ENCODE results near the gene ESPNL.

Gene ESPNL

DNA sequence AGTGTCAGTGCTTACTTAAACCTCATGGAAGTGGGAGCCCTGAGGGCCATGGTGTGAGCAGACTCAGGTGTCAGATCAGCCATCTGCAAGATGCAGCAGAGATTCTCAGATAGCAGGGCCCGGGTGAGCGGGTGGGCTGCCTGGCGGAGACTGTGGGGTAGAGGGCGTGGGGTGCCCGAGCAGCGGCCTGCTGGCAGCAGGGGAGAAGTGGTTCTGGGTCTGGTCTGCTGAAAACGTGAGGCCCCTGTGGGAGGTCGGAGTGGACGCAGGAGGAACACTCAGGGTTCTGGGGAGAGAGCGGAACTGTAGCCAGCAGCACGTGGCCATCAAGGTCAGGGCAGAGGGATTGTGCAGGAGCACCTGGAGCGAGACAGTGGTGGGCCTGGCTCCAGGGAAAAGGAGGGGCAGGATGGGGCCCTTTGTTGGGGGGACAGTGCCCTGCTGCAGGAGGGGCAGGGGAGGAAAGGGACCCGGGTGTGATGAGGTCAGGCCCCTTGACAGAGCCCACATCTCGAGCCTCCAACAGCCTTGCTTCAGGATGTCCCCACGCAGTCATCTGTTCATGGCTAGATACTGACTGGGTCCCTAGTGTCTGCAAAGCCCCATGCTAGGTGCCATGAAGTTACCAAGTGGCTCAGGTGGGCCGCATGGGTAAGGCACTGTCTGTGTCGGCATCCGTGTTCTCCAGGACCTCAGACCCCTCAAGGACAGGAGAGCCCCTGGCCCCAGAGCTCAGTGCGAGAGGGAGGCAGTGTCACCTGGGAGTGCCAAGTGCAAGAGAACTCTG is 2.7 kb upstream of the ESPNL start:
- Histone ChIP-seq H3K9me3 (ENCODE audit: control insufficient read depth, low read length) (no peaks in the 10 kb centered on the region), H3K4me3 (ENCODE audit: low read depth, low read length) (no peak overlapping the region), H3K79me2 (no peaks in the 10 kb centered on the region), H3K36me3 (ENCODE audit: control insufficient read depth, insufficient read depth, low read length) (no peaks in the 10 kb centered on the region), H3K27me3 (ENCODE audit: control insufficient read depth, insufficient read depth, low read length) (no peaks in the 10 kb centered on the region), H3K4me2 (ENCODE audit: low read length) (no peak overlapping the region), H3K27ac (no peak overlapping the region), H2AFZ (no peak overlapping the region), H3K4me1 (no peaks in the 10 kb centered on the region), H3K9ac (no peak overlapping the region)
- TF ChIP-seq, protein P1, sequence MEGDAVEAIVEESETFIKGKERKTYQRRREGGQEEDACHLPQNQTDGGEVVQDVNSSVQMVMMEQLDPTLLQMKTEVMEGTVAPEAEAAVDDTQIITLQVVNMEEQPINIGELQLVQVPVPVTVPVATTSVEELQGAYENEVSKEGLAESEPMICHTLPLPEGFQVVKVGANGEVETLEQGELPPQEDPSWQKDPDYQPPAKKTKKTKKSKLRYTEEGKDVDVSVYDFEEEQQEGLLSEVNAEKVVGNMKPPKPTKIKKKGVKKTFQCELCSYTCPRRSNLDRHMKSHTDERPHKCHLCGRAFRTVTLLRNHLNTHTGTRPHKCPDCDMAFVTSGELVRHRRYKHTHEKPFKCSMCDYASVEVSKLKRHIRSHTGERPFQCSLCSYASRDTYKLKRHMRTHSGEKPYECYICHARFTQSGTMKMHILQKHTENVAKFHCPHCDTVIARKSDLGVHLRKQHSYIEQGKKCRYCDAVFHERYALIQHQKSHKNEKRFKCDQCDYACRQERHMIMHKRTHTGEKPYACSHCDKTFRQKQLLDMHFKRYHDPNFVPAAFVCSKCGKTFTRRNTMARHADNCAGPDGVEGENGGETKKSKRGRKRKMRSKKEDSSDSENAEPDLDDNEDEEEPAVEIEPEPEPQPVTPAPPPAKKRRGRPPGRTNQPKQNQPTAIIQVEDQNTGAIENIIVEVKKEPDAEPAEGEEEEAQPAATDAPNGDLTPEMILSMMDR (IDR thresholded peaks at IDR 0.05), result no peak

GRCh38 chr2:238097988-238098871 is 1.9 kb upstream of the ESPNL start:
- TF ChIP-seq, protein P1 (IDR thresholded peaks at IDR 0.05), result no peak
- H3K79me2 ChIP-seq, result no peaks in the 10 kb centered on the region
- no peak overlapping the region for H3K27ac ChIP-seq

DNA sequence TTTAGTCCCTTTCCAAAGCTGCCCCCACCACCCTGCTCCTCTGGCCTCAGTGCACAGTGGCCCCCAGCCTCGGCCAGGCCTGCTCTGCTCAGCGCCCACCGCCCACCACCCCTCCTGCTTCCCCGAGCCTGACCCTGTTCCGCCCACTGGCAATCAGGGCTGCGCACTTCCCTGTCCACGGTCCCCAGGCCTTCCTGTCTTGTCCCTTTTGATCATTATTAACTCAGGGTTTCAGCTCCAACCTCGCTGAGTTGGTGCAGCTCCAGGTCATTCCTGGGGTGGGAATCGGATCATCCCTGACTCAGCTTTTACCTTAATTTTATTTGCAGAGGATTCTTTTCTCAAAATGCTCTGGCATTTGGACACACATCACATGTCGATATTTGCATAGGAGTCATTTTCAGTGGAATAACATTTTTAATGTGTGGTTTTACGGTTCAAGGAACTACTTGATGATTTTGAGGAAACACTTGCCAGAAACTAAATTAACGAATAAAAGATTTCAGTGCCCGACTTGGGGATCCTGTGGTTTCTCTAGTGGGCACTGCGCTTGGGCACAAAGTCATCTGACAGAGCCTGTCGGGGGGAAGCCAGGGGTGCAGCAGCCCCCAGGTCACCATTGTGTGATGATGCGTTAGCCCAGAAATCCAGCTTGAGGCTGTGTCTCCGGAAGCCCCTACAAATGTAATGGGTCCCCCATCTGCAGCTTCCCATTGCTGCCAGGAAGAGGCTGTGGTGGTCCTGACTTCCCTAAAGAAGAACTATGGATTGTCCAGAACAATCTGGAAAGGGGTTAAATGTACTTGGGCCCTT is 1.0 kb upstream of the ESPNL start:
- Histone ChIP-seq H3K27ac (no peak overlapping the region), H3K9me3 (ENCODE audit: control insufficient read depth, low read length) (no peaks in the 10 kb centered on the region), H3K4me2 (ENCODE audit: low read length) (no peak overlapping the region), H3K9ac (no peak overlapping the region), H3K4me1 (no peaks in the 10 kb centered on the region), H3K4me3 (ENCODE audit: low read depth, low read length) (no peak overlapping the region), H3K79me2 (no peaks in the 10 kb centered on the region), H3K36me3 (ENCODE audit: control insufficient read depth, insufficient read depth, low read length) (no peaks in the 10 kb centered on the region), H3K27me3 (ENCODE audit: control insufficient read depth, insufficient read depth, low read length) (no peaks in the 10 kb centered on the region), H2AFZ (no peak overlapping the region)
- TF ChIP-seq, protein P1 (IDR thresholded peaks at IDR 0.05), result no peak

More at GRCh38 chr2:238097988-238098871, 1.9 kb upstream of the ESPNL start:
- H3K9ac ChIP-seq, result no peak overlapping the region
- no peaks in the 10 kb centered on the region for H3K4me1 ChIP-seq
- H3K9me3 ChIP-seq (ENCODE audit: control insufficient read depth, low read length), result no peaks in the 10 kb centered on the region
- no peaks in the 10 kb centered on the region for H3K36me3 ChIP-seq (ENCODE audit: control insufficient read depth, insufficient read depth, low read length)
- no peak overlapping the region for H2AFZ ChIP-seq
- no peaks in the 10 kb centered on the region for H3K27me3 ChIP-seq (ENCODE audit: control insufficient read depth, insufficient read depth, low read length)
- H3K4me2 ChIP-seq (ENCODE audit: low read length), result no peak overlapping the region
- no peak overlapping the region for H3K4me3 ChIP-seq (ENCODE audit: low read depth, low read length)

DNA sequence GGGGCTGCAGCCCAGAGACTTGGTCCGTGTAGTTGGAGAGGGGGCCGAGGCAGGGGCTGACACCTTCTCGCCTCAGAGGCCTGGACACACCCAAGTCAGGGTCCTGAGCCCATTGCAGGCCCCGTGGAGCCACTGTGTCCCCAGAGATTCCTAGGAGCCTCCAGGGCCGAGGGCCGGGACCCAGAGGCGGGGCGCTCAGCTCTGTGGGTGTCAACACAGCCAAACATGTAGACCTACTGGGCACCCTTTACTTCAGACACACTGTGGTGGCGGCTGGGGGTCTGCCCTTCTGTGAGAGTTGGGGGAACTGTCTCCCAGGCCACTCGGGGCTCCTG is 459 bp upstream of the ESPNL start:
- Histone ChIP-seq H3K4me3 (ENCODE audit: low read depth, low read length) (no peak overlapping the region), H3K4me2 (ENCODE audit: low read length) (no peak overlapping the region), H3K27ac (no peak overlapping the region), H3K9ac (no peak overlapping the region), H3K4me1 (no peaks in the 10 kb centered on the region), H3K36me3 (ENCODE audit: control insufficient read depth, insufficient read depth, low read length) (no peaks in the 10 kb centered on the region), H3K9me3 (ENCODE audit: control insufficient read depth, low read length) (no peaks in the 10 kb centered on the region), H2AFZ (no peak overlapping the region), H3K79me2 (no peaks in the 10 kb centered on the region), H3K27me3 (ENCODE audit: control insufficient read depth, insufficient read depth, low read length) (no peaks in the 10 kb centered on the region)
- TF ChIP-seq, protein P1 (IDR thresholded peaks at IDR 0.05), result no peak

Measured in parathyroid adenoma (tissue), 2 donors.